AG04450 (cell line): ENCODE measurements around the gene VEGFB. TPM values are rescaled to one million over a fixed set of nuclear protein-coding genes. Genes with fewer than 3 reads are reported as not detected.
A peak's percentile ranks its signal among the peaks of the same experiment; 100 is the strongest.

ENCODE experiments used
- CTCF ChIA-PET: fragments of 300-600, 350-600 bp; formaldehyde crosslinking; extraction: SDS; loops from one replicate; lab custom pipeline; 2022; ENCODE audit warnings: antibody characterized with exemption, inconsistent platforms; lab: Charles Lee
- POLR2A ChIA-PET: fragments of 350-600 bp; formaldehyde crosslinking; extraction: SDS; loops from one replicate; lab custom pipeline; 2021; ENCODE audit warnings: antibody characterized with exemption, inconsistent platforms; lab: Yijun Ruan, JAX
- DNase-seq: peaks from one replicate; pipeline ENCODE4 v3.0.0-alpha.2; 2011; ENCODE audit warnings: low read depth, low spot score
- H3K27ac ChIP-seq: one replicate; pipeline ENCODE4 v1.5.1; 2012; ENCODE audit warnings: low read depth, low read length, control low read depth
- H3K27me3 ChIP-seq: one replicate; pipeline ENCODE4 v1.6.0; 2012; ENCODE audit warnings: low read length; ENCODE audit not compliant: control insufficient read depth, insufficient read depth
- H3K4me3 ChIP-seq: 2 replicates; pipeline ENCODE4 v1.5.1; 2011; ENCODE audit warnings: mild to moderate bottlenecking, low read depth, low read length, control low read depth
- H3K9me3 ChIP-seq: 2 replicates; pipeline ENCODE4 v1.5.1; 2012; ENCODE audit warnings: low read length; ENCODE audit not compliant: control insufficient read depth, insufficient read depth
- CTCF ChIP-seq: IDR thresholded peaks from 2 replicates; pipeline ENCODE4 v1.5.1; 2011; ENCODE audit warnings: low read depth, low read length, control low read depth, inconsistent platforms
- polyA plus RNA-seq: library from polyadenylated mRNA; depleted of rRNA; stranded (reverse); fragments of >200 nt; gene quantifications from 2 replicates; pipeline ENCODE4 v1.2.3, GENCODE V29; 2011

VEGFB gene
- polyA plus RNA-seq, 1 experiment, result 11.8 TPM

GRCh38 chr11:64247729-64248531, 13.5 kb downstream of the VEGFB start:
- Histone ChIP-seq H3K27ac (peak overlapping the region; percentile 11), H3K4me3 (peak overlapping the region; percentile 98), H3K27me3 (no peaks in the 10 kb centered on the region), H3K9me3 (no peaks in the 10 kb centered on the region)
- no peak for TF ChIP-seq CTCF
- POLR2A ChIA-PET, result interaction anchor here (1.6 kb wide), 1 partner anchor 20 kb away, joined by 4 read pairs; no protein-coding TSS in a partner anchor
- CTCF ChIA-PET, result interaction anchor here (0.6 kb wide), 1 partner anchor 37 kb away, joined by 3 read pairs; no protein-coding TSS in a partner anchor
- DNase-seq, result no peak

- no peak overlapping the region for H3K4me3 ChIP-seq
- no peaks in the 10 kb centered on the region for H3K27me3 ChIP-seq
- ChIA-PET POLR2A (no interaction called here), CTCF (no interaction called here)
- H3K27ac ChIP-seq, result no peak overlapping the region
- no peaks in the 10 kb centered on the region for H3K9me3 ChIP-seq
- DNase-seq, result no peak
- no peak for TF ChIP-seq CTCF
Observed at GRCh38 chr11:64248578-64248977, 14.2 kb downstream of the VEGFB start.

- Histone ChIP-seq H3K27ac (no peak overlapping the region), H3K4me3 (no peak overlapping the region), H3K27me3 (no peaks in the 10 kb centered on the region), H3K9me3 (no peaks in the 10 kb centered on the region)
- ChIA-PET CTCF (interaction anchor here (2.2 to 3.9 kb wide), 4 partner anchors 15 to 83 kb away, joined by 7 to 50 read pairs (median 17); partner anchors contain the start of gene CATSPERZ), POLR2A (no interaction called here)
- no peak for DNase-seq
- no peak for TF ChIP-seq CTCF
Observed at GRCh38 chr11:64249038-64249437, 14.7 kb downstream of the VEGFB start.

- DNase-seq, result no peak
- Histone ChIP-seq H3K27ac (no peak overlapping the region), H3K27me3 (no peaks in the 10 kb centered on the region), H3K4me3 (no peak overlapping the region), H3K9me3 (no peaks in the 10 kb centered on the region)
- POLR2A ChIA-PET, result interaction anchor here (0.6 to 1.7 kb wide), 3 partner anchors 59 to 673 kb away, joined by 3 to 4 read pairs (median 4); partner anchors contain the start of genes PRDX5 and TRMT112
- no peak for TF ChIP-seq CTCF
- CTCF ChIA-PET, result interaction anchor here (1.6 to 3.9 kb wide), 7 partner anchors 15 to 105 kb away, joined by 5 to 50 read pairs (median 12); partner anchors contain the start of gene CATSPERZ
Observed at GRCh38 chr11:64249563-64250414, 15.4 kb downstream of the VEGFB start.
